Esophagus muscularis mucosa (tissue), 3 donors: ENCODE data around the gene ME3.

Source experiments
- CTCF ChIP-seq, 3 experiments: fragments of 200-600 bp in 2 of 3; fragments of 450-650 bp in 1 of 3; sonication (generic) in 2 of 3; IDR thresholded peaks; one replicate each; pipeline ENCODE4 v1.5.1; 2017 to 2019; ENCODE audit warnings: antibody characterized with exemption in 3 of 3, mild to moderate bottlenecking in 2 of 3, moderate library complexity in 1 of 3
- POLR2A ChIP-seq: fragments of 450-650 bp; IDR thresholded peaks from one replicate; pipeline ENCODE4 v1.6.1; 2017; ENCODE audit warnings: antibody characterized with exemption, moderate library complexity, mild to moderate bottlenecking, low read depth

GRCh38 chr11:86449993-86450629 is 222.3 kb downstream of the ME3 start:
- TF ChIP-seq CTCF (IDR thresholded peaks at IDR 0.05), result no peak
- TF ChIP-seq POLR2A, result no peak
